Caki2 (cell line): ENCODE results near the gene ANKRA2. TPM values are rescaled to one million over a fixed set of nuclear protein-coding genes. Genes with fewer than 3 reads are reported as not detected.
"Not testable (repeated sequence)": the region's sequence is repeated elsewhere in the genome, so short reads cannot be mapped to it uniquely, and the experiment has no call there.

Experiments used
- DNase-seq: peaks from one replicate; pipeline ENCODE4 v3.0.0-alpha.2; 2015; ENCODE audit warnings: low read depth
- in situ Hi-C: cut with HindIII; loops from 2 replicates; pipeline ENCODE4 v1.10.0; 2016; ENCODE audit warnings: low sequenced_read_pairs, low pct_unique_long_range_greater_than_20kb, mixed read lengths
- total RNA-seq: library from RNA; depleted of rRNA; stranded (reverse); fragments of >200 nt; shearing (Covaris generic); gene quantifications from 2 replicates; pipeline ENCODE4 v1.2.3, GENCODE V29; 2014; ENCODE audit warnings: low replicate concordance; rRNA removed

ANKRA2 gene
- total RNA-seq, 1 experiment from 2014 or later: 11.4 TPM

- in situ Hi-C loops: no loop called here
- DNase-seq: peak; percentile 73
Observed at GRCh38 chr5:73519531-73520283, 45.7 kb downstream of the ANKRA2 start.

- no peak for DNase-seq
- in situ Hi-C loops: no loop called here
Observed at GRCh38 chr5:73515232-73515631, 50.2 kb downstream of the ANKRA2 start.

- DNase-seq: no peak
- in situ Hi-C loops: no loop called here
Observed at GRCh38 chr5:73514418-73514817, 51.0 kb downstream of the ANKRA2 start.

DNA sequence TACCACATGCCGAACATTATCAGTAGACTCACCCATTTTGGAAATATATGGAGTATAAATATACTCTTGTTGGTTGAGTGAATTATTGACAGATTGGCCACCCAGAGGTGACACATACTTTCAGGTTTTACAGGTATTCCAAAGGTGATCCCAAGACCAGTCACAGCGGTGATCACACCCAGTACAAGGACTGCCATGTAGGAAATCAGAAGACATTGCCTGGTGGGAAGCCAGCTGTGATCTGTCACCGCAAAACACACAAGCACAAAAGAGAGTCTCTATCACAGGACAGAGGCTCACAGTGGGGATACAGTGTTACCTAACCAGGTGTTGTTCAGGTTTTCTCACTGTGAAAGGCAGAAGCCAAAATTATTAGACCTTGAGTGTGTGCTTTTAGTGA, 51.4 kb downstream of the ANKRA2 start:
- DNase-seq: no peak
- in situ Hi-C loops: no loop called here

GRCh38 chr5:73508521-73508920, 56.9 kb downstream of the ANKRA2 start:
- in situ Hi-C loops, DNase-seq: not testable (repeated sequence)

GRCh38 chr5:73507062-73507461, 58.4 kb downstream of the ANKRA2 start:
- in situ Hi-C loops: no loop called here
- no peak for DNase-seq

DNA sequence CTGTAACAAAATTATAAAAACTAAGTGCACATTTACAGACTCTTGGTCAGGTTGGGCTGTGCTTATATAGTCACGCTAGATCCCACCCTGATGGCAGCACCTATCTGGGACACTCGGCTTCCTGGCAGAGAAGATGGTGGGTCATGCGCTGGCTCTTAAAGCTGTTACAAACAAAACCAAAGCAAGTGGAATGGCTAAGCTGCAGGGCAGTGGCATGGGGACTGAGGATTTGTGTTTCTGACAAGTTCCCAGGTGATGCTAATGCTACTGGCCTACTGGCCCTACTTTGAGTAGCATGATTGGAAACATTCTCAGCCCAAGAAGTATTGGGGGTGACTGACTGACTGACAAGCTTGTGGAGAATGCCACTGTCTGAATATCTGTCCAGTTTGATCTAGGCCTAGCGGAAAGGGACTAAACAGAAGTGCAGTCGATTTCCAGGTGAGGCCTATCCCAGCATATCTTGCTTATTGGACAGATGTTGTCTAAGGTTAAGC, 58.9 kb downstream of the ANKRA2 start:
- DNase-seq: no peak
- in situ Hi-C loops: no loop called here

Other genes with a start within 250 kb of the ANKRA2 start
- 12.1 and 17.0 TPM in 2 replicates for gene FOXD1, start 116.9 kb downstream of the ANKRA2 start, total RNA-seq
- 219 and 224 TPM in 2 replicates for gene BTF3, start 67.2 kb downstream of the ANKRA2 start, total RNA-seq
- gene UTP15, start 104 bp upstream of the ANKRA2 start, total RNA-seq: 4.8 and 14.5 TPM in 2 replicates
- gene ARHGEF28, start 60.6 kb upstream of the ANKRA2 start, total RNA-seq: 11.2 and 26.6 TPM in 2 replicates